Mesothelial cell of epicardium (in vitro differentiated cells): ENCODE data around the gene CSK. TPM values are rescaled to one million over a fixed set of nuclear protein-coding genes. Genes with fewer than 3 reads are reported as not detected.

ENCODE experiments used
- DNase-seq, 2 experiments: peaks; one replicate each; pipeline ENCODE4 v3.0.0; 2021; ENCODE audit warnings: low spot score in 2 of 2; ENCODE audit not compliant: unreplicated experiment in 2 of 2
- H3K27ac Mint-ChIP-seq: 2 replicates; pipeline ENCODE4 v1.8.0; 2021; ENCODE audit warnings: mixed read lengths
- H3K27me3 Mint-ChIP-seq: 2 replicates; pipeline ENCODE4 v1.8.0; 2021; ENCODE audit warnings: low read depth, mixed read lengths
- H3K36me3 Mint-ChIP-seq: 2 replicates; pipeline ENCODE4 v1.8.0; 2021; ENCODE audit warnings: mixed read lengths
- H3K4me1 Mint-ChIP-seq: 2 replicates; pipeline ENCODE4 v1.8.0; 2021; ENCODE audit warnings: mixed read lengths
- H3K4me3 Mint-ChIP-seq: 2 replicates; pipeline ENCODE4 v1.8.0; 2021; ENCODE audit warnings: mild to moderate bottlenecking, moderate library complexity, mixed read lengths
- H3K9me3 Mint-ChIP-seq: 2 replicates; pipeline ENCODE4 v1.8.0; 2021; ENCODE audit warnings: mixed read lengths
- total RNA-seq: library from RNA; stranded (reverse); gene quantifications from 3 replicates; pipeline ENCODE4 v1.2.1, GENCODE V29; 2021
- TF ChIP-seq, protein P1 (sequence below): fragments of 200-600 bp; sonication (generic); IDR thresholded peaks from one replicate; pipeline ENCODE4 v1.5.0; 2021; ENCODE audit warnings: antibody characterized with exemption; ENCODE audit not compliant: unreplicated experiment

CSK gene
- total RNA-seq, 1 donor from 2014 or later = 58.1 TPM

DNA sequence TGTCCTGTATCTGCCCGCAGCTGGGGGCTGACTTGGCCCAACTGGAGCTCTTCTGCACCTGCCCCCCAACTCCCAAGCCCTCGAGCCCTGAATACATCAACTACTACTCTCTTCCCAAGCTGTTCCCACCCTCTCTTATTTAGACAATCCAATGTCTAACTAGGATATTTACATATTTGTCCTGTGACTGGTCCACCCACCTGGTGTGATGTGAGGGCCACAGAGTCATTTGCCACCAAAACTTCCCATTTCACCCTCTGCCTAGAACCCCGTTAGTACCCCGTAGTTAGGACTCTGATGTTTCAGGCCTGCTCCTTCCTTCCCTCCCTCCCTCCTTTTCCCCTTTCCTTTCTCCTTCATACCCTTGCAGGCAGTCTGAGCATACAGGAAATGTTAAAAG lies 50.9 kb downstream of the CSK start:
- Mint-ChIP-seq H3K36me3 (no peaks in the 10 kb centered on the region), H3K27me3 (peaks cover 29% of the 10 kb centered on the region), H3K4me3 (no peak overlapping the region), H3K4me1 (no peaks in the 10 kb centered on the region), H3K9me3 (no peaks in the 10 kb centered on the region), H3K27ac (no peak overlapping the region)
- no peak for DNase-seq
- TF ChIP-seq, protein P1, sequence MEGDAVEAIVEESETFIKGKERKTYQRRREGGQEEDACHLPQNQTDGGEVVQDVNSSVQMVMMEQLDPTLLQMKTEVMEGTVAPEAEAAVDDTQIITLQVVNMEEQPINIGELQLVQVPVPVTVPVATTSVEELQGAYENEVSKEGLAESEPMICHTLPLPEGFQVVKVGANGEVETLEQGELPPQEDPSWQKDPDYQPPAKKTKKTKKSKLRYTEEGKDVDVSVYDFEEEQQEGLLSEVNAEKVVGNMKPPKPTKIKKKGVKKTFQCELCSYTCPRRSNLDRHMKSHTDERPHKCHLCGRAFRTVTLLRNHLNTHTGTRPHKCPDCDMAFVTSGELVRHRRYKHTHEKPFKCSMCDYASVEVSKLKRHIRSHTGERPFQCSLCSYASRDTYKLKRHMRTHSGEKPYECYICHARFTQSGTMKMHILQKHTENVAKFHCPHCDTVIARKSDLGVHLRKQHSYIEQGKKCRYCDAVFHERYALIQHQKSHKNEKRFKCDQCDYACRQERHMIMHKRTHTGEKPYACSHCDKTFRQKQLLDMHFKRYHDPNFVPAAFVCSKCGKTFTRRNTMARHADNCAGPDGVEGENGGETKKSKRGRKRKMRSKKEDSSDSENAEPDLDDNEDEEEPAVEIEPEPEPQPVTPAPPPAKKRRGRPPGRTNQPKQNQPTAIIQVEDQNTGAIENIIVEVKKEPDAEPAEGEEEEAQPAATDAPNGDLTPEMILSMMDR = no peak

DNA sequence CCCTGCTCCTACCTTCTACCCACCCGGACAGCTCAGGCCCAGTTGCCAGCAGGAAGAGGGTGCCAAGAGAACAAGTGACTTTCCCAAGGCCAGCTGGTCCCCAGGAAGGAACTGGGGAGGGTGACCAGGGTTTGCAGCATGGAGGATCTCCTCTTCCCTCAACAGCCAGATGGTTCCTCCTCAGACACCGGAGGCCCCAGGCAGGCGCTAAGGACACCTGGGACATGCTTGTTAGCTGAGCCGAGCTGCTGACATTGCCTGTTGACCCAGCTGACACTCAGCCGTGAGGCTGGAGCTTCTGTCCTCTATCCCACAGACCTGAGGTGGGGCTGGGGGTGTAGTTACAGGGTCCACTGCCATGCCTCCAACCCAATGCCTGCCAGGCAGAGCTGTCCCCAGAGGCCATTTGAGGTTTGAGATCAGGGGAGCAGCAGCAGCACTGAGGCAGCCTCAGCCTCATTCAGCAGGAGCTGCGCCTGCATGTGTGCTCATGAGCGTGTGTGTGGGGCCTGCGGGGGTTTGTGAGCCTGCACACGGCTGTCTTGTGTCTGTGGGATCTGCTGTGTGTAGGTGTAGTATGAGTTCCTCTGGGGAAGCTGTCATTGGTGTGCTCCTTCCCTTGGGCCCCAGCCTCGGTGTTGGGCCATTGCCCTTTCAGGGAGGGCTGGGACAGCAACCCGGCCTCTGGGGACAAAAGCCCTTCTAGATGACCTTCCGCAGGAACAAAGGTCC lies 51.7 kb downstream of the CSK start:
- H3K27ac Mint-ChIP-seq = no peak overlapping the region
- DNase-seq = no peak

DNA sequence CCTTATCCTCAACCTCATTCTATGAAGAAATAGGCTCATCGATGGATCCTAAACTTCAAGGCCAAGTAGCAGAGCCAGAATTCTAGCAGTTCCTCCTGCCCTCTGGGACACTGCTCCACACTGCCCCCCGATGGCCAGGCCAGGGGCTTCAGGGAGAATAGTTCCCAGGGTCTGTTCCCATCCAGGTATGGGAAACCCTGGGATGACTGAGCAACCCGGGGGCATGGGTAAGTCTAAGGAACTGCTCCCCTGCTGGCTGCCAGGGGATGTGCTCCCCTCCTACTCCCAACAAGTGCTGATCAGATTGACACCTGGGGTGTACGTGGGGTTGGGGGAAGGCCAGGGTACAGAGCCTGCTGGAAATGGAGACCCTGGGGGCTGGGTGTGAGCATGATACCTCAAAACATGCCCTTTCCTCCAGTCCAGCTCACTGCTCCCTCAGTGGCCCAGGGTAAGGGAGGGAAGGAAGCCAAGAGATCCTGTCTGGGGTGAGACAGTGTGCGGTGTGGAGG lies 53.5 kb downstream of the CSK start:
- TF ChIP-seq, protein P1 = peak; percentile 69

More for the DNA sequence above, 51.7 kb downstream of the CSK start:
- H3K4me1 Mint-ChIP-seq = no peaks in the 10 kb centered on the region
- H3K9me3 Mint-ChIP-seq = no peaks in the 10 kb centered on the region
- no peaks in the 10 kb centered on the region for H3K36me3 Mint-ChIP-seq
- peaks cover 22% of the 10 kb centered on the region for H3K27me3 Mint-ChIP-seq
- TF ChIP-seq, protein P1 = no peak
- no peak overlapping the region for H3K4me3 Mint-ChIP-seq

DNA sequence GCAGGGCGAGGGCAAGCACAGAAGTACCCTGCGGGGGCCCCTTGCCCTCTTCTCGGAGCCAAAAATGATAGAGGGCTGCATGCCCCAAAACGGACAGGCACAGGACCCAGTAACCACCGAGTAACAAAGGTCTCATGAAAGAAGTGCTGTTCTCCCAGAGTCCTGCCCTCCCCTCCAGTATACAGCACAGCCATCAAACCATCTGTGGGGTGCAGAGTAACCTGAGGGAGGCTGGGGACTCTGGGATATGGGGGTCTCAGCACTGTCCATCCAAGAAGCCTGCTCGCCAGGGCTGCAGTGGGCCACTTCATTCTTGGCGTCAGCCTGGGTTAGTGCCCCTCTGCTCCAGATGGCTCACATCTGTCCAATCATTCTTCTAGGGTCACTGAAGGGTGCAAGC lies 55.0 kb downstream of the CSK start:
- H3K36me3 Mint-ChIP-seq = no peaks in the 10 kb centered on the region
- no peak overlapping the region for H3K27ac Mint-ChIP-seq
- no peak overlapping the region for H3K4me3 Mint-ChIP-seq
- peaks cover 4% of the 10 kb centered on the region for H3K4me1 Mint-ChIP-seq
- no peaks in the 10 kb centered on the region for H3K9me3 Mint-ChIP-seq
- TF ChIP-seq, protein P1 = no peak
- no peaks in the 10 kb centered on the region for H3K27me3 Mint-ChIP-seq
- DNase-seq = no peak

More for the DNA sequence above, 53.5 kb downstream of the CSK start:
- H3K27ac Mint-ChIP-seq = no peak overlapping the region
- peak in 1 of 2 experiments; percentile 68 for DNase-seq
- H3K36me3 Mint-ChIP-seq = no peaks in the 10 kb centered on the region
- H3K4me3 Mint-ChIP-seq = no peak overlapping the region
- no peaks in the 10 kb centered on the region for H3K9me3 Mint-ChIP-seq
- H3K4me1 Mint-ChIP-seq = no peaks in the 10 kb centered on the region
- peaks cover 9% of the 10 kb centered on the region for H3K27me3 Mint-ChIP-seq

DNA sequence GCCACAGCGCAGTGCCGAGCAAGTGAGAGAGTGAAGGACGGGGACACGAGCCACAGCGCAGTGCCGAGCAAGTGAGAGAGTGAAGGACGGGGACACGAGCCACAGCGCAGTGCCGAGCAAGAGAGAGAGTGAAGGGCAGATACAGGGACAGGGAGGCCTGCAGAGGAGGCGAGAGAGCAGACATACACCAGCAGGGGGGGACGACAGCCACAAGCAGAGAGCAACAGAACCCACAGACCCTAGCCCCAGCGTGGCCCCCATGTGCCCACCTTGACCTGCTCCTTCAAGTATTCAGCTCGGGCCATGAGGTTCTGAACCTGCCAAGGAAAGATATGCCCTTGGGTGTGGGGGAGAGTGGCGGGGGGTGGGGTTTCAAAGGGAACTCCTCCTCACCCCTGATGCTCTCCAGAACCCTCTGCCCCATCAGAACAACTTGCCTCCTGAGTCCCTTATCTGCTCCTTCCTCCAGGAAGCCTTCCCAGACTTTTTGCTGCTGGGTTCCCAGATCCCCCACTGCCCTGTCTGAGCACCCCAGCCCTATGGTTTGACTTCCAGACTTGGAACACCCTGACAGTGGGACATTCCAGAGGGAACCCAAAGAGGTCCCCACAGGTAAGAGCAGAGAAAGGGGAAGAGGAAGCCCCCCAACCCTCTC lies 55.7 kb downstream of the CSK start:
- Mint-ChIP-seq H3K9me3 (no peaks in the 10 kb centered on the region), H3K27ac (no peak overlapping the region)
- TF ChIP-seq, protein P1 = no peak

More for the DNA sequence above, 55.7 kb downstream of the CSK start:
- Mint-ChIP-seq H3K4me1 (peaks cover 10% of the 10 kb centered on the region), H3K36me3 (peaks cover 2% of the 10 kb centered on the region), H3K27me3 (no peaks in the 10 kb centered on the region), H3K4me3 (no peak overlapping the region)
- DNase-seq = no peak
